A673 (cell line): ENCODE measurements around the gene LGALS7. TPM values are rescaled to one million over a fixed set of nuclear protein-coding genes. Genes with fewer than 3 reads are reported as not detected.

Source experiments
- BruUV-seq: library from RNA; stranded (reverse); fragments of 400-500 nt; replicated peaks from 2 replicates; lab custom pipeline; 2021; lab: Mats Ljungman, UMichigan
- CTCF ChIA-PET: fragments of 300-600 bp; sonication (Branson Sonifier 250); formaldehyde crosslinking; loops from one replicate; lab custom pipeline; 2022; ENCODE audit warnings: antibody characterized with exemption; lab: Charles Lee
- POLR2A ChIA-PET: fragments of 300-600 bp; sonication (Branson Sonifier 250); formaldehyde crosslinking; loops from one replicate; lab custom pipeline; 2022; ENCODE audit warnings: antibody characterized with exemption; ENCODE audit not compliant: low non-redundant PET; lab: Charles Lee
- DNase-seq: peaks from one replicate; pipeline ENCODE4 v3.0.0-alpha.2; 2015; ENCODE audit warnings: low spot score
- H3K27ac ChIP-seq: fragments of 200-600 bp; sonication (generic); 2 replicates; pipeline ENCODE4 v1.5.1; 2016; ENCODE audit warnings: mixed run types, low read depth, mild to moderate bottlenecking, mixed read lengths, antibody characterized with exemption, low read length; ENCODE audit not compliant: poor library complexity, severe bottlenecking
- H3K27me3 ChIP-seq: fragments of 200-600 bp; sonication (generic); replicated peaks from 2 replicates; pipeline ENCODE4 v1.6.1; 2017; ENCODE audit warnings: mixed run types, low read depth, mild to moderate bottlenecking, mixed read lengths, antibody characterized with exemption, low read length; ENCODE audit not compliant: insufficient read depth, poor library complexity
- H3K36me3 ChIP-seq: fragments of 200-600 bp; sonication (generic); 2 replicates; pipeline ENCODE4 v1.6.1; 2016; ENCODE audit warnings: mixed run types, mild to moderate bottlenecking, mixed read lengths, antibody characterized with exemption, low read length; ENCODE audit not compliant: insufficient read depth, poor library complexity, severe bottlenecking
- H3K4me1 ChIP-seq: fragments of 200-600 bp; sonication (generic); 2 replicates; pipeline ENCODE4 v1.6.1; 2017; ENCODE audit warnings: mixed run types, mild to moderate bottlenecking, mixed read lengths, antibody characterized with exemption, low read length; ENCODE audit not compliant: insufficient read depth, poor library complexity, severe bottlenecking
- H3K4me3 ChIP-seq: fragments of 200-600 bp; sonication (generic); 2 replicates; pipeline ENCODE4 v1.5.1; 2016; ENCODE audit warnings: low read depth, mixed run types, mild to moderate bottlenecking, mixed read lengths, low read length; ENCODE audit not compliant: poor library complexity, severe bottlenecking
- H3K9me3 ChIP-seq: fragments of 200-600 bp; sonication (generic); 2 replicates; pipeline ENCODE4 v1.6.1; 2016; ENCODE audit warnings: mixed run types, low read depth, mild to moderate bottlenecking, mixed read lengths, antibody characterized with exemption, low read length; ENCODE audit not compliant: poor library complexity, severe bottlenecking
- CTCF ChIP-seq: fragments of 300-800, 200-600 bp; sonication (generic); conservative IDR thresholded peaks from 2 replicates; pipeline ENCODE4 v1.5.1; 2017; ENCODE audit warnings: low read depth, mild to moderate bottlenecking, antibody characterized with exemption, low read length, moderate library complexity, mixed read lengths
- EZH2 ChIP-seq: fragments of 200-600 bp; sonication (generic); IDR thresholded peaks from 2 replicates; pipeline ENCODE4 v1.6.1; 2017; ENCODE audit warnings: borderline replicate concordance, low read depth, mild to moderate bottlenecking, mixed read lengths, antibody characterized with exemption, low read length; ENCODE audit not compliant: poor library complexity, severe bottlenecking
- intact Hi-C: fragments of 100-400 bp; cut with micrococcal nuclease; formaldehyde crosslinking; loops from one replicate; pipeline ENCODE4 v1.10.0; 2022; ENCODE audit not compliant: unreplicated experiment
- total RNA-seq: library from RNA; stranded (reverse); gene quantifications from 2 replicates; pipeline ENCODE4 v1.2.3, GENCODE V29; 2021

Gene LGALS7
- total RNA-seq, 1 experiment from 2014 or later = not detected

- intact Hi-C loops = no loop called here
- no TSS peak for BruUV-seq
- CTCF ChIA-PET = no interaction called here
Observed at GRCh38 chr19:38727306-38727867, 45.9 kb downstream of the LGALS7 start.

DNA sequence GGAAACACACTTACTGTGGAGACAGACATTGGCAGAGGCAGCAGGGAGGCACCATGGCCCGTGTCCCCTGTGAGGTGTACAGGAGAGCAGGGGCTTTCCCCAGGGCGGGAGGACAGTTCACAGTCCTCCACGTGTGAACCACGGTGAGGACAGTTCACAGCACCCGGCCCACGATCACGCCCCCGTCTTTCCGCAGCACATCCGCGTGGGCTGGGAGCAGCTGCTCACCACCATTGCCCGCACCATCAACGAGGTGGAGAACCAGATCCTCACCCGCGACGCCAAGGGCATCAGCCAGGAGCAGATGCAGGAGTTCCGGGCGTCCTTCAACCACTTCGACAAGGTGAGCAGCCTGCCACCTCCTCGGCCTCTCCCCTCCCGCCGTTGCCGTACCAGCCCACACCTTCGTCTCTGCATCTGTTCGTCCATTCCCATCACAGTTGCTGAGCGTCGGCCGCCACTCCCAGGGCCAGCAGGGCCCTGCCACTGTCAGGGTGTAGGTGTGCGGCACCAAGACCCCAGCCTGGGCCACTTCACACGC lies 46.5 kb downstream of the LGALS7 start:
- ChIA-PET POLR2A (interaction anchor here (0.6 kb wide), 1 partner anchor 146 kb away, joined by 4 read pairs; no protein-coding TSS in a partner anchor), CTCF (no interaction called here)
- DNase-seq = no peak
- no peaks in the 10 kb centered on the region for H3K9me3 ChIP-seq
- TF ChIP-seq EZH2 (no peak), CTCF (no peak)
- peaks cover 63% of the 10 kb centered on the region for H3K36me3 ChIP-seq
- H3K27me3 ChIP-seq = no peaks in the 10 kb centered on the region
- H3K27ac ChIP-seq = no peak overlapping the region
- H3K4me1 ChIP-seq = no peaks in the 10 kb centered on the region
- intact Hi-C loops = no loop called here
- no TSS peak for BruUV-seq
- no peak overlapping the region for H3K4me3 ChIP-seq

More at GRCh38 chr19:38727306-38727867, 45.9 kb downstream of the LGALS7 start:
- Histone ChIP-seq H3K9me3 (no peaks in the 10 kb centered on the region), H3K36me3 (peaks cover 58% of the 10 kb centered on the region), H3K4me1 (no peaks in the 10 kb centered on the region), H3K27me3 (no peaks in the 10 kb centered on the region), H3K4me3 (no peak overlapping the region), H3K27ac (no peak overlapping the region)
- TF ChIP-seq CTCF = no peak
- no peak for TF ChIP-seq EZH2
- POLR2A ChIA-PET = interaction anchor here (0.6 kb wide), 1 partner anchor 147 kb away, joined by 4 read pairs; no protein-coding TSS in a partner anchor
- no peak for DNase-seq

- TF ChIP-seq EZH2 (no peak), CTCF (no peak)
- Histone ChIP-seq H3K27me3 (no peaks in the 10 kb centered on the region), H3K36me3 (peaks cover 67% of the 10 kb centered on the region), H3K4me3 (no peak overlapping the region), H3K9me3 (no peaks in the 10 kb centered on the region), H3K27ac (no peak overlapping the region), H3K4me1 (no peaks in the 10 kb centered on the region)
- CTCF ChIA-PET = interaction anchor here (0.6 kb wide), 1 partner anchor 161 kb away, joined by 3 read pairs; no protein-coding TSS in a partner anchor
- BruUV-seq = no TSS peak
- no peak for DNase-seq
- POLR2A ChIA-PET = no interaction called here
- intact Hi-C loops = no loop called here
Observed at GRCh38 chr19:38726284-38726673, 47.0 kb downstream of the LGALS7 start.
